ENCODE data around the gene OXER1. TPM values are rescaled to one million over a fixed set of nuclear protein-coding genes. Genes with fewer than 3 reads are reported as not detected.
A peak's percentile ranks its signal among the peaks of the same experiment; 100 is the strongest.

OXER1 gene
- total RNA-seq, 2 experiments from 2014 or later, result not detected

- Histone ChIP-seq H4K20me1 (ENCODE audit: insufficient read depth, low read length) (no peaks in the 10 kb centered on the region), H3K4me2 (ENCODE audit: low read length) (no peak overlapping the region), H2AFZ (ENCODE audit: low read length) (no peak overlapping the region), H3K4me3 (ENCODE audit: low read depth, low read length, poor library complexity, severe bottlenecking) (no peak overlapping the region), H3K36me3 (ENCODE audit: insufficient read depth, low read length) (no peaks in the 10 kb centered on the region), H3K79me2 (ENCODE audit: insufficient read depth, low read depth, low read length) (no peaks in the 10 kb centered on the region), H3K9me2 (ENCODE audit: insufficient read depth, low read length) (no peaks in the 10 kb centered on the region), H3K4me1 (ENCODE audit: insufficient read depth, low read length, poor library complexity, severe bottlenecking) (no peaks in the 10 kb centered on the region), H3K27ac (ENCODE audit: low read depth, low read length, poor library complexity, severe bottlenecking) (no peak overlapping the region), H3K9me3 (ENCODE audit: low read length) (no peaks in the 10 kb centered on the region)
- TF ChIP-seq, protein P1, sequence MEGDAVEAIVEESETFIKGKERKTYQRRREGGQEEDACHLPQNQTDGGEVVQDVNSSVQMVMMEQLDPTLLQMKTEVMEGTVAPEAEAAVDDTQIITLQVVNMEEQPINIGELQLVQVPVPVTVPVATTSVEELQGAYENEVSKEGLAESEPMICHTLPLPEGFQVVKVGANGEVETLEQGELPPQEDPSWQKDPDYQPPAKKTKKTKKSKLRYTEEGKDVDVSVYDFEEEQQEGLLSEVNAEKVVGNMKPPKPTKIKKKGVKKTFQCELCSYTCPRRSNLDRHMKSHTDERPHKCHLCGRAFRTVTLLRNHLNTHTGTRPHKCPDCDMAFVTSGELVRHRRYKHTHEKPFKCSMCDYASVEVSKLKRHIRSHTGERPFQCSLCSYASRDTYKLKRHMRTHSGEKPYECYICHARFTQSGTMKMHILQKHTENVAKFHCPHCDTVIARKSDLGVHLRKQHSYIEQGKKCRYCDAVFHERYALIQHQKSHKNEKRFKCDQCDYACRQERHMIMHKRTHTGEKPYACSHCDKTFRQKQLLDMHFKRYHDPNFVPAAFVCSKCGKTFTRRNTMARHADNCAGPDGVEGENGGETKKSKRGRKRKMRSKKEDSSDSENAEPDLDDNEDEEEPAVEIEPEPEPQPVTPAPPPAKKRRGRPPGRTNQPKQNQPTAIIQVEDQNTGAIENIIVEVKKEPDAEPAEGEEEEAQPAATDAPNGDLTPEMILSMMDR (conservative IDR thresholded peaks at IDR 0.05; ENCODE audit: low read length), result no peak
- no peak for TF ChIP-seq EZH2phosphoT487 (IDR thresholded peaks at IDR 0.05; ENCODE audit: borderline replicate concordance, low read depth, low read length)
- DNase-seq (ENCODE audit: low spot score), result no peak
- POLR2A ChIA-PET, result interaction anchor here (0.5 to 0.9 kb wide), 2 partner anchors 15 to 1119 kb away, joined by 3 to 4 read pairs; no protein-coding TSS in a partner anchor
- intact Hi-C loops (cut with micrococcal nuclease; ENCODE audit: unreplicated experiment), result no loop called here
- CTCF ChIA-PET (ENCODE audit: unreplicated experiment), result no interaction called here
- BruUV-seq (replicated peaks), result no TSS peak
Measured at GRCh38 chr2:42794271-42795046, 30.5 kb upstream of the OXER1 start.

DNA sequence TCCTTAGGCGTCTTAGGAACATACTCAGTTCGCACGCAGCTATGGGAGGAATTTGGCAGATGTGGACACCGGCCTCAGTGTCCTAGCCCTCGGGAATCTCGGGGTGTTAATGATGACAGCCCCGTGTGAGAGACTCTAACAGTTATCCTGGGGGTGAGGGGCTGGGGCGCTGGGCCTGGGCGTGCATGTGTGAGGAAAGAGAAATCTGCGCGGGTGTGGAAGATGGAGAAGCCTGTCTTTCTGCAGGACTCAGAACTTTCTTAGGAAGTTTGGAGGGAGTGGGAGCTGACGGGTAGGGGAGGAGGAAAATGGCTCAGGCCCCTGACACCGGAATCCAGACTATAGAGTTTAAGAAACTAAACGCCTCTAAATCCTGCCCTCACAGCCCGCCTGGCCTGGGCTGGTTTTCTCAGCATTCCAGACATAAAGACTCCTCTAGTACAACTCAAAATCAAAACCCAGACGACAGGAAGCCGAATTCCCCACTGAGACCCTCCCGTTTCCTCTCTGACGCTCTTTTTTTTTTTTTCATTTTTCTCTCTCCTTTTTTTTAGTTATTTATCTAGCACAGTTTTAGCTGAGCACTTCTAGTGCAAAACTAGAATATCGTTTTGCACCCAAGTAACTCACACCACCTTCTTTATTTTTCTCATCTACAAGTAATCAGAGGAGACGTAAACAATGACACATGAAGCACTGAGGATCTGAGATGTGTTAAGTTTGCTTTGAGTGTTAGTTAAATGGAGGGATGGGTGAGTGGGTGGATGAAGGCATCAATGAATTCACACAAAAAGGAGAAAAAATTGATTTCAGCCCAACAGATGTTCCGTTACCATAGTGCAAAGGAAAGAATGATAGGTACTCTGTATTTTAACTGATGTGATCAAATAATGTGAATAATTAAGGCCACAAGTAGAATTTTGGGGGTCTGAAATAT is 29.7 kb upstream of the OXER1 start:
- CTCF ChIA-PET (ENCODE audit: unreplicated experiment), result no interaction called here
- intact Hi-C loops (cut with micrococcal nuclease; ENCODE audit: unreplicated experiment), result no loop called here
- H3K4me3 ChIP-seq (ENCODE audit: low read depth, low read length, poor library complexity, severe bottlenecking), result no peak overlapping the region
- H3K9me2 ChIP-seq (ENCODE audit: insufficient read depth, low read length), result no peaks in the 10 kb centered on the region
- no peak for DNase-seq (ENCODE audit: low spot score)
- peak overlapping the region; percentile 7; the same call in 1 of the 2 replicates for H3K4me2 ChIP-seq (ENCODE audit: low read length)
- no peaks in the 10 kb centered on the region for H3K79me2 ChIP-seq (ENCODE audit: insufficient read depth, low read depth, low read length)
- BruUV-seq (replicated peaks), result no TSS peak
- TF ChIP-seq, protein P1 (conservative IDR thresholded peaks at IDR 0.05; ENCODE audit: low read length), result no peak
- no peak for TF ChIP-seq EZH2phosphoT487 (IDR thresholded peaks at IDR 0.05; ENCODE audit: borderline replicate concordance, low read depth, low read length)
- no peak overlapping the region for H2AFZ ChIP-seq (ENCODE audit: low read length)
- POLR2A ChIA-PET, result interaction anchor here (0.5 kb wide), 1 partner anchor 1120 kb away, joined by 3 read pairs; no protein-coding TSS in a partner anchor
- no peaks in the 10 kb centered on the region for H3K36me3 ChIP-seq (ENCODE audit: insufficient read depth, low read length)
- H4K20me1 ChIP-seq (ENCODE audit: insufficient read depth, low read length), result no peaks in the 10 kb centered on the region
- no peak overlapping the region for H3K27ac ChIP-seq (ENCODE audit: low read depth, low read length, poor library complexity, severe bottlenecking)
- H3K9me3 ChIP-seq (ENCODE audit: low read length), result no peaks in the 10 kb centered on the region
- no peaks in the 10 kb centered on the region for H3K4me1 ChIP-seq (ENCODE audit: insufficient read depth, low read length, poor library complexity, severe bottlenecking)

All from OCI-LY7 (cell line).